HG03196 (cell line): Measurements from ENCODE around the gene RXRG.

Experiments used
- ATAC-seq: cut with Tn5 transposase; IDR thresholded peaks from one replicate; pipeline ENCODE4 v1.9.1; 2021; ENCODE audit not compliant: unreplicated experiment

RXRG gene

DNA sequence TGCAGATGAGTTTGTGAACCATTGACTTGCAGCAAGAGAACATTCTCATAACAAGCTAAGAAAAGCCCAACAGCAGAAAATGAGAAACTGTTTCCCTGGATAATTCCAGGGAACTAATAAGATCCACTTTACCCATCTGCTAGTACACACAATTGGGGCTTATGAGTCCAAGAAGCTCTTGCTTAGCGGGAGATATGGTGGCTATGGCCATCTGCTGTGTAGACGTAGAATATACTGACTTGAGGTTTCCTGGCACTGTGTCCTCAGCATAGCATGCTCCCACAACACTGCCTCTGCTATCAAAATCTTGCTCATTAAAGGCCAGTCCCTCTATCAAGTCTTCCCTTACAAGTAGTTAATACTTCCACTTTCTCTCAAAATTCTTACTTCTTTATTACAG lies 6.8 kb upstream of the RXRG start:
- ATAC-seq = no peak

DNA sequence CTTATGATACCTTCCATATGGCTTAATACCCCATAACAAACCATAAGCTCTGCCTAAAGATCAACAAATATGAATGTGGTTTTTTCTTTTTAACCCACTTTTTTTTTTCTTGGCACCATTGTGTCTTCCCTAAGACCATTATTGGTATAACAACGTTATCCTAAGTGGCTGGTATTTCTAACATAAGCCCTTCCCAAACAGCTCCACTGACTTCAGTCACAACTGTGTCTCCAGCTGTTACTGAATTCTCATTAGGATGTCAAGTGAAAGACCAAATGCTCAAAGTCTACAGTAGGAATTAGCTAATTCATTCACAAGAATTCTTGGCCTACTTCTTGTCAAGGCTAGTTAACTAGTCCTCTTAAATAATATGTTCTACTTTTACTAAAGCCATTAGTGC lies 4.2 kb upstream of the RXRG start:
- ATAC-seq = no peak

DNA sequence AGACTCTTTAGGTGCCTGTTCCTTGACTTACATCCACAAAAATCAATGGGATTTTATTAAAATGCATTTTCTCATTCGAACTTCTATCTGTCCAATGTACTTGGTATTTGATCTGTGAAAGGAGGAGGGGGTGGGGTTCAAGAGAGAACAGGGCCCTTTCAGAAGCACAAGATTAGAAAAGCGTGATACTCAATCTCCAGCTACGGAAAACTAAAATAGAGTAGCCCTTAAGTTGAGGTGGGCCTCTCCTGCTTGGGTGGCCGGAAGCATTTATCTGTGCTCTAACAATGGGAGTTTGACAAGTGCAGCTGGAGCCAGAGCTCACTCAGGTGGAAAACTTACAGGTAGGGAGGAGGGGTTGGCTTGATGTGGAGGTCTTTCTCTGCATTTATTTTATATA lies 462 bp upstream of the RXRG start:
- no peak for ATAC-seq

DNA sequence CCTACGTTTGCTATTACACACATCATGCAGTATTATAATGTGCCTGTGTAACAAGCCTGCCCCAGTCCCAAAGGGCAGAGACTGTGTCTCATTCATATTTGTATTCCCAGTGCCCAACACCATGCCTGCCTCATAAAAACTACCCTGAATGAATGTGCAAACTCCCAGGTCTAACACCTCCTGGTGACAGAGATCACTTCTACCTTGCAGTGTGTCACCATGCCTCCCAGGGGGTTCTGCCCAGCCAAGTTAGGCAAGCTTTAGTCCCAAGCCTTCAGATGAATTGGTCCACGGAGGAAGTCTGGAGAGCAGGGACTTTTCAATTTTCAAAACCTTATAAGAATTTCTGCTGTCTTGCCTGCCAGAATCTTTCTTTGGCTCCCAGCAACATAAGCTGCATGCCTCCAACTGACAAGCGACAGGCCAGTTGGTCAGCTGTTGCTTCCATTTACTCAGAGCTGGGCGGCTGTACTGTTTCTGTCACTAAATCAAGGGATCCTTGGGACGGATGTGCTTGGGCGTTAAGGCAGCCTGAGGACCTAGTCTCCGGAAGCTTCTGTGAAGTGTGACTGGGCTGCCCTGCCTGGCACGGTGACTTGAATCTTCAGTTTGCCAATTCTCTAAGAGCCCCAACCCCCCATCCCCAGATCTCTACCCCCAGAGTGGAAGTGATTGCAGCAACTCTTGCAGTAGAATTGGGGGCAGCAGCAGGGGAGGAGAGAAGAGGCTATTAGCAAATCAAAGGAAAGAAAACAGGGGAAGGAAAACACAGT lies 1.2 kb downstream of the RXRG start:
- no peak for ATAC-seq

DNA sequence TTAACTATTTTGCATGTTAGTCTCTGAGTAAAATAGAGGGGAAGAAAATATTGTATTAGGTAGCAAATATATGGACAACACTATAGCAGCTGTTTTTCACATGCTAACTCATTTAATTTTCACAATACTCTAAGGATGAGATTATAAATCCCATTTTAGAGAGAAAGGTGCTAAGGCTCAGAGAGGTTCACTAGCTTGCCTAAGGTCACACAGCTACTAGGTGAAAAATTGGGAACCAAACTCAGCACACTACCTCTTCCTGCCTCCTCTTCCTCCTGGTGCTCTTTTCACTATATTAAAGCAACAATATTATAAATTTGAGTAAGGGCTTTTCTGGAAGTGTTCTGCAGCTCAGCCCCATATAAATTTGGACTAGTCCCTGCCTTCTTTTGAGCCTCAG lies 2.3 kb downstream of the RXRG start:
- ATAC-seq = no peak

DNA sequence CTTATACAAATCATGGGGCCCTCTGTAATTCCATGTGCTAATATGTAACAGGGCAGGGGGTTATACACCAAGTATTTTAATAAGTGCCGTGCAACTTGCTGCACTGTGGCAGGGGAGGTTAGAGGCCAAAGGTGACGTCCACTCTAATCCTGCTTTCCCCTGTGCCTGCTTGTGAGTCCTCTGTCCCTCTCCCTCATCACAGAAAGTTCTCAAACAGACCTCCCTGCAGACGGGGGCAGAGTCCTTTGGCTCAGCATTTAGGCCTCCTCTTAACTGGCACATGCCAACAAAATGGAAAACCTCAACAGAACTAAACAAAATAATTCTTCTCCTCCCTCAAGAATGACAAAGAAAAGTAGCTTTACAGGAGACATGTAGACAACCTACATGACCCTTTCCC lies 2.9 kb downstream of the RXRG start:
- ATAC-seq = no peak

DNA sequence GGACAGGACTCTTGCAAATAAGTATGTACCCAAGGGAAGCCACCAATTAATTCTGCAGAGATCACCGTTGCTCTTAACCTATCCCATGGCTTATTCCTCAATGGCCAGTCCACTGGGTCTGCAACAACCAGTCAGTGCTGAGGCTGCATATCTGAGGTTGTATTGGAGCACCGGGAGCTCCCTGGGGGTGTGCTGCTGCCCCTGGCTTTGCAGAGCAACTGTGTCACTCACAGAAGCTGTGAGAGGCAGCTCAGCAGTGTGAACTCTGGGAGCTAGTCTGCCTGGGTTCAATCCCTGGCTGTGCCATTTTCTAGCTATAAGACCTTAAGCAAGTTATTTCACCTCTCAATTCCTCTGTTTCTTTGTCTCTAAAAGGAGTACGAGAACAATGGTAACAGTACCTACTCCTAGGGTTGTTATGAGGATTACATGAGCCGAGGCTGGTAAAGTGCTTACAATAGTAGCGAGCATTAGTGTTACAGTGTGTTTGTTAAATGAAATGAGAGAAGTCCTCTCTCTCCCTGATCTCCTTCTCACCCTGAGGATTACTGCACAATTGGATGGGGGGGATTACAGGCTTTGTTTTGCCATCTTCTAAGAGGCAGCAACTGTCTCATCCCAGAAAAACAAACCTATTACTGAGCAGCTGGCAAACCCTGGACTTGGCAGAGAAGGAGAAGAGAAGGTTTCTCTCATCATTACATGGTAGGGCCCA lies 3.6 kb downstream of the RXRG start:
- no peak for ATAC-seq

DNA sequence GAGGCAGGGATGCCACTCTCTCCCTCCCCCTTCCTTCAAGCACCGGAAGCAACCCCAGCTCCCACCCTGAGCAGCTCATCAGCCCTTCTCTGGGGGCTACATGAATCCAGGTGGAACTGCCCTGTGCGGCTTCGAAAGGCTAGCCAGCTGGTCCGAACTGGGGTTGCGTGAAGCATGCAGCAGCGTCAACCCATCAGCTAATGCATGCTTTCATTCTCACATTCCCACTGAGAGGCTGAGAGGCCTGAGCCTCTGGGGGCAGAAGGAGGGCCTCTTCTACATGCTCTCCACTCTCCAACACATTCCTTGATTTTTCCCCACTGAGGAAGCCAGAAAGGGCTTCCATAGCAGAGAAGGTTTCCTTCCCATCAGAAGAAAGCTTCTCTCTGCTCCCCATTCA lies 5.6 kb downstream of the RXRG start:
- ATAC-seq = no peak

DNA sequence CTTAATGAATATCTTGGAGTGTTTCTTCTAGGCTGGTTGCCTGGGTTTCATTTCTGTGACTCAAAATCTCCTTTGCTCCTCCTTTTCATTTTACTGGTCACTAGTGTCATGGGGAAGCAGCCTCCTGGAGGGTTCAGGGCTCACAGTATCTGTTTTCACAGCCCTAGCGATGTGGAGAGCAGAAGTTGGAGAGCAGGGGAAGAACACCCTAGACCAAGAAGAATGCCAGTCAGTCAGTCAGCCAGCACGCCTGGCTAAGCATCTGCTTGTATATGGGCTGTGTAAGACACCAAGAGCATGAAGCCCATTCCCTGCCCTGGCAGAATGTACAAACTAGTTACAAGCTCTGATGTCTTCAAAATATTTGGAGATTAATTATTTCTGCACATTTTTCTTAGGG lies 7.9 kb downstream of the RXRG start:
- ATAC-seq = no peak

DNA sequence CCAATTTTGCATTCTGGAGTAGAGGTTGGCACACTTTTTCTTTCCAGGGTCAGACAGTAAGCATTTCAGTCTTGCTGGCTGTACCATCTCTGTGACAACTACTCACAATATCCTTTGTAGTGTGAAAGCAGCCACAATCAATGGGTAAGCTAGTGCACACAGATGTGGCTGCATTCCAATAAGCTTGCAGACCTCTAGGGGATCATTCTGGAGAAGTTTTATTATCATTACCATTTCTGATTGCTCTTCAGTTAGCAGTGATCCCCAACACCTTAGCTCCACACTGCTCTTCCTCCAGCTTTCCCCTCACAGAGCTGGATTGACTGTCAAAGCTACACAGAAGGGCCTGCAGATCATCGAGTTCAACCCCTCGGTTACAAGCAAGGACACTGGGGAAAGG lies 9.1 kb downstream of the RXRG start:
- no peak for ATAC-seq

DNA sequence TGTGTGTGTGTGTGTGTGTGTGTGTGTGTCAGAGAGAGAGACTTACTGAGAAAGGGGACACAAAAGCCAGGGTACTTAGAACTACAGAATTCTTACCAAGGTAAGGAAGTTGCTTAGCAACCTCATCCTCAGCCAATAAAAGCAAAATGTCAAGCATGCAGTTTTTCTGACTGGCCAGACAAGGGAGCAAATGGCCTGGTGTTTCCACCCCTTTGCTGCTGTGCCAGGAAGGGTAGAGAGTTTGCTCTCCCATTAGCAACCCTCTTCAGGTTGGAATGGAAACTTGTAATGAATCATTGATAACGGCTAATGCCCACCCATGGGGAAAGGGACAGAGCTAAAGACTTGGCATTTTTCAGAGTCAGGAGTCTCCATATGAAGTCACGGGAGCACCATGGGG lies 10.6 kb downstream of the RXRG start:
- no peak for ATAC-seq

DNA sequence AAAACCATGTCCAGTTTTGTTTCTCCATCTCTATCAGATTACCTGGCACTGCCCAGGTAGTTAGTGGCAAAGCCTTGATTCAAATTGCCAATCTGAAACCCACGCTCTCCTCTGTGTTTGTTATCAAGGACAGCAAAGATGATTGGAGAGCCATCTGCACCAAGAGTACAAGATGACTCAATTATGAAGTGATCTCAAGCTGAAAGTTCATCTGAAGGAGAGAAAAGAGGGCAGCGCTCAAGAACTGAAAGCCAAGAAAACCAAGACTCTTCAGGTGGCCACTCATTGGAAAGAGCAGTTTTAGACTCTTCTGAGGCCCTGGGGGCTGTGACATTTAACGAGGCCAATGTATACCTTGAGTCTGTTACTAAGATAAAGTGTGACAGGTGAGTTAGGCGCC lies 13.8 kb downstream of the RXRG start:
- ATAC-seq = no peak

DNA sequence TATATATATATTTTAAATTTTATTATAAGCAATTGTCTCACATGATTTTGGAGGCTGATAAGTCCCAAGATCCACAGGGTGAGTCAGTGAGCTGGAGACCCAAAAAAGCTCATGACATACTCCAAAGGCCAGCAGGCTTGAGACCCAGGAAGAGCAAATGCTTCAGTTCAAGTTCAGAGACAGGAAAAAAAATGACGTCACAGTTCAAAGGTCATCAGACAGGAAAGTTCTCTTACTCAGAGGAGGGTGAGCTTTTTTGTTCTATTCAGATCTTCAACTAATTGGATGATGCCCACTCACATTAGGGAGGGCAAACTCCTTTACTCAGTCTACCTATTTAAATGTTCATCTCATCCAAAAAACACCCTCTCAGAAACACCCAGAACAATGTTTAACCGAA lies 18.2 kb downstream of the RXRG start:
- no peak for ATAC-seq

DNA sequence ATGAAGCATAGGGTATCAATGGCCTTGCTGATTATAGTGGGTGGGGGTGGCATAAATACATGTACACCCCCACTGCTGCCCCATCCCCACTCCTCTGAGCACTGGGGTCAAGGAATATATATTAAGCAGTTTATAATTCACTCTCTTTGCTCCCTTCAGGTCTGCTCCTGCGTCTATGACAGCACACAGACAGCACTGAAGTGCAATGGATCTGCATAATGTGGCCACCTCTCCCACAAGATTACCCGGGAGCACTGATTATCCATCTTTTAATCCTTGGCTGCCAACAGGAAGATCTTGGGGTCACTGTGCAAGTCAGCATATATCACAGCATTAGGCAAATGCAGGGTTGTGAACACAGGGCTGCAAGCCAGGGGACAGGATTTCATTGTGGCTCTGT lies 19.3 kb downstream of the RXRG start:
- ATAC-seq = no peak

DNA sequence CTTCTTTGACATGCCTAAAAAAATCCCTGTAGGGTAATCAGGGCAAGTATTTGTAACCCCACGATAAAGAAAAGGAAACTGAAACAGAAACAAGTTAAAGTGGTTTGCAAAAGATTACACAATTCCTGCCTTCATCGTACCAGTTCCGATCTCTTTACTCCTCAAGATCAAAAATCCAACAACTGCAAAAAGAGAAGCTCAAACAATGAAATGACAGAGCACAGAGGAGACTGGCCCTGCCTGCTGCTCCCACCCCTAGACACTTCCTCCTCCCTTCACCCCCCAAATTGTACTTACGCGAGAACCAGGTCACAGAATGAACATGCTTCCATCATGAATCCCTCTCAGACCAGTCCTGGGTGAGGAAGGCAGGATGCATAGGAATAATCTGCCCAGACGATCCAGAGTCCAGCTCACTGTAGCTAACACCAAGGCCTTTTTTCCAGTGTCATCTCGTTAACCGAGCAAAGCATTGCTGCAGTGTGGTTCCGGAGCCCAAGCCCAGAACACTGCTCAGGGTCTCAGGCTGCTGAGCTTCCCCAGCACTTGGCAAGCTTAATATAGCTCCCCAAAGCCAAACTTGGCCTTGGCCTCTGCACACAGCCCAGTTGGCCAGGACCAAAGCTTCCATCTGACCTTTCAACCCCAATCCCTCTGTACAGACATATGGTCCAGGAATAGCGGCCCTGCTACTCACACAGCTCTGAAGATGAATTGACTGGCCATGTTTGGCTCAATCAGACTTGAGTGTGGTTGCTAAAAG lies 20.3 kb downstream of the RXRG start:
- no peak for ATAC-seq

DNA sequence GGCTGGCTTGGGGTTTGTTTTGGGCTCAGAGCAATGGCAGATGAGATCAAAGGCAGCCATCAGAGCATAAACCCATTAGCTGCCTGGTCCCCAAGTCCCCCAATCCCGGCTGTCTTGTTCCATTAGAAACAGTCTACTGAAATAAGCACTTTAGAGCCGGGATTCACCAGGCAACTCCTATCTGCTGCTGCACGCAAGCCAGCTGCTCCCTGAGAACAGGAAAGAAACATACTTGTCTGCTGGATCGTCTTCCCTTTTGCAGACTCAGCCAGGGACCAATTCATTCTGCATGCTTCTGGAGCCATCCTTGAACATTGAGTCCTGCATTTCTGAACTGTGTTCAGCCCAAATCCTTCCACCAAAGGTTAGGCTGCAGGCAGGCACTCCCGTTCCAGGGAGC lies 21.8 kb downstream of the RXRG start:
- ATAC-seq = no peak

DNA sequence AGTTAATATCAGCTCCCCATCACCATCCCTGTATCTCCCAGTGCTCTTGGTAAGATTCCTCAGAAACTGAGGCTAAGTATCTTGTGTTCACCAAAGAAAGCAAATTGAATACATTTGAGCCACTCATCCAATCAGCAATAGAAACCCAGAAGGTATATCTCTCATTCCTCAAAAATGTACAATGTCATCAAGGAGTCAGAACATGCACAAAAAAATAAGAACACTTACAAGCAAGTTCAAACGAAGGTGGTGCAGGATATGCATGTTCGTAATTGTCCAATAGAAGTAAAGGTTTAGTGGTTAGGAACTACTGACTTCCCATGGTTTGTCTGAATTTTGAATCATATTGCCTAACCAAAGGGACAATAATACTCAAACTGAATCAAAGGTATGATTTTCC lies 24.3 kb downstream of the RXRG start:
- ATAC-seq = no peak

DNA sequence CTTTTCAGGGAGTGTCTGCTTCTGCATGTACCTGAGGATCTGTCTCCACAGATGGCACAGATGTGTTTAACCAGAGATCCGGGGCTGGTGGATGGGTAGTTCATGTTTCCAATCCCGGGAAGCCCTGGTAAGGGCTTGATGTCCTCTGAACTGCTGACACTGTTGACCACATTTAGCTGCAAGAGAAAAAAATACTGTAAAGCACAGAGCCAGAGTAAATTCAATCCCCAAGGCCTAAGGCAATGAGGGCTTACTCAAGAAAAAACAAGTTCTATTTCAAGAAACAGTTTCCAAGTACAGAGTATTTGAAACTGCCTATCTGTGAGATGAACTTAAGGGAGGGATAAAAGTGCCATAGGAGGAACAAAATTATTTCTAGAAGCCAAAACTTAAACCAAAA lies 25.1 kb downstream of the RXRG start:
- ATAC-seq = no peak

DNA sequence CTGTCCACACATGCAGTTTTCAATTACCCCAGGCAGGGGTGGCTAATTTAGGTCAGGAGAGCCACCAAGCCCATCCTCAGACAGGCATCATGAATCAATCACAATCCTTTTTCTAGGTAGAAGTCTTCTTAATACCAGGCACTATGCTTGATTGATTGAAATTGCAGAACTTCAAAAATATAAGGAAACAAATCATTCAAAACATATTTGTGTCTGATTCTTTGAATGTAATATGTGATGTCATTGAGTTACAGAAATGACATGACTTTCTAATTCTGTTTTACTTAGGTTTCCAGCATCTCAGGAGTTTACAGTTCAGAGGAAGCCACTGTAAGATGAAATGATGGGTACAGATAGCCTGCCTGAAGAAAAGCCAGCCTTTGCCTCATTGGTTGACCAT lies 26.7 kb downstream of the RXRG start:
- ATAC-seq = no peak

DNA sequence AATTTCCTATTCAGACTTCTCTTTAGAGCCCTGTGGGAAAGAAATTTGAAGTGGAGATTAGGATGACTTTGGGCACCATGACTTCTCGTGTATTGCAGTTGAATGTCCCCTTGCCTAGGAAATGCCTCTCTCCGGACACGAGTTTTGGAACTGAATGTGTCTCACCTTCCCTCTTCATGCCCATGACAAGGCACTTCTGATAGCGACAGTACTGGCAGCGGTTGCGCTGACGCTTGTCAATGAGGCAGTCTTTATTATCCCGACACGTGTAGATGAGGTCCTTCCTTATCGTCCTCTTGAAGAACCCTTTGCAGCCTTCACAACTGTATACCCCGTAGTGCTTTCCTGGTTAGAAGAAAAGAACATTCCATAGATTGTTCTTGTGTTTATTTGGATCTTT lies 28.1 kb downstream of the RXRG start:
- no peak for ATAC-seq

DNA sequence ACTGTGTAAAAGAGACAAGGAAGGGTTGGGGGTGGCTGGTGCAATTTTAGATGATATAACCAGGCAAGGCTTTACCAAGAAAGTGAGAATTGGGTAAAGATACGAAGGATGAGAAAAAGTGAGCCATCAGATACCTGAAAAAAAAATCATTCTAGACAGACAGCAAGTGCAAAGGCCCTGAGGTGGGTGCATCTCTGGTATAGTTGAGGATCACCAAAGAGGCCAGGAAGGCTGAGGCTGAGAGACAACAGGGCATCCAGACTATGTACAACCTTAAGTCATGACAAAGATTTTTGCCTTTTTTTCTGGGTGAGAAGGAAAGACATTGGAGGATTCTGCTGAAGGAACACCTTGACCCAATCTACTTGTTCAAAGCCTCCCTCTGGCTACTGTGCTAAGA lies 29.9 kb downstream of the RXRG start:
- no peak for ATAC-seq

DNA sequence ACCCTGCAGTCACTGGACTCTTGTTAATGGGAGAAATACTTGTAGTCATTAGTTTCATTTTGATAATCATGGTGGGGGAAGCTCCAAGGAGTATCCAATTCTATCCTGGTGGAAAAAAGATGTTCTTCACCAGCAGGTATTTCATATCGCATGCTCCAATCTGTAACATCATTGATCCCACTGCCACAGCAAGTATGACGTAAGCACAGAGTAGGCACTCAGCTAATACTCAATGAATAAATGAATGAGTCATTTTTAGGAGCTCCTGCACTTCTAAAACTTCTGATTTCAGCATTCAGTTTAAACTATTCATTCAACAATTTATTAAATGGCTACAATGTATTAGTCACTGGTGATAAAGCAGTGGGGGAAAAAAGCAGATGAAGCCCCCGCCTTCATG lies 30.3 kb downstream of the RXRG start:
- no peak for ATAC-seq
